GM12892 (cell line): ENCODE measurements around the gene SNX9.

Experiments used
- POLR2A ChIP-seq: IDR thresholded peaks from 2 replicates; pipeline ENCODE4 v1.6.1; 2011; ENCODE audit warnings: low read depth, low read length, control low read depth
- TAF1 ChIP-seq: IDR thresholded peaks from 2 replicates; pipeline ENCODE4 v1.6.1; 2011; ENCODE audit warnings: low read depth, mild to moderate bottlenecking, control low read depth, low read length, borderline replicate concordance

DNA sequence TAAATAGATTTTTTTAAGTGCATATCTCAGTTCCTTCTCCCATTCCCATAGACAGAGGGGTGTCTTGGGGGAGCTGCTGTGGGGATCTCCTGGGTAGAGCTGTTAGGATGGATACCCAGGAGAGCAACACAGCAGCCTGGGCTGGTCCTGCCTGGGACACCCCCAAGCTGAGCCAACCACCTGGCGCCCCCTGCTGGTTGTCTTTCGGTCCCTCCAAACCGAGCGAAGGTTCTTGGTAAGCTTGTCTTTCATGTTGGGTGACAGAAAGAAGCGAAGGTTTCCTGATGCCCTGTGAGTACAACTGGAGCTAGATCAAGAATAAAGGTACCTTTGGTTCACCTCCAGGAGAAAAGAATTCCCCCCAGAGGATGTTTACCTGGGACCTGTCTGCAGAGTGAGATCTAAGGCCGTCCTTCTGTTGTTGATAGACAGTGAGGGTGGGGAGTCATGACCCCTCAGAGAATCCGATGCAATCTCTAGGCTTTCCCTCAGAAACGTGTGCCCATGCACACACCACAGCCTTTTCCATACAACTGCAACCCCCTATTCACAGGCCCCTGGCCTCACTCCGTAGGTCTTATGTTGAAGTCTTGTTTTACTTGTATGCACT is 50.8 kb downstream of the SNX9 start:
- TF ChIP-seq POLR2A (no peak), TAF1 (no peak)
